A549 (cell line): Measurements from ENCODE around the gene ANXA2. TPM values are rescaled to one million over a fixed set of nuclear protein-coding genes. Genes with fewer than 3 reads are reported as not detected.

ENCODE experiments used
- ATAC-seq, 2 experiments: fragments of 200-7000 bp in 1 of 2; fragments of >200 bp in 1 of 2; cut with Nextera tagmentation in 1 of 2; cut with Tn5 transposase in 1 of 2; 3 replicates each; pipeline versions ENCODE4 v1.8.0 to v1.9.1; 2018 to 2020; ENCODE audit warnings: mild to moderate bottlenecking in 1 of 2, moderate library complexity in 1 of 2
- CTCF ChIA-PET: fragments of 300-600 bp; sonication (Branson Sonifier 250); formaldehyde crosslinking; extraction: SDS; loops from one replicate; lab custom pipeline; 2021; ENCODE audit warnings: antibody characterized with exemption, inconsistent platforms; lab: Yijun Ruan, JAX
- POLR2A ChIA-PET: fragments of 350-600 bp; formaldehyde crosslinking; extraction: SDS; loops from one replicate; lab custom pipeline; 2021; ENCODE audit warnings: antibody characterized with exemption, inconsistent platforms; lab: Yijun Ruan, JAX
- DNase-seq, 2 experiments: peaks; one replicate each; pipeline versions ENCODE4 v3.0.0 to v3.0.0-alpha.2; 2011 to 2016; ENCODE audit warnings: low read depth in 1 of 2, low spot score in 1 of 2
- FAIRE-seq: peaks from 2 replicates; lab custom pipeline; 2011; peaks lifted over from hg19 to GRCh38; lab: Jason Lieb, UNC
- H3K27ac ChIP-seq, 2 experiments: fragments of >200 bp; sonication (Bioruptor Twin); formaldehyde crosslinking; 3 replicates each; pipeline ENCODE4 v1.5.1; 2016 to 2017
- H3K4me1 ChIP-seq: fragments of >200 bp; sonication (Bioruptor Twin); formaldehyde crosslinking; 3 replicates; pipeline ENCODE4 v1.6.1; 2016
- H3K4me2 ChIP-seq: fragments of >200 bp; sonication (Bioruptor Twin); formaldehyde crosslinking; 3 replicates; pipeline ENCODE4 v1.6.1; 2016
- H3K4me3 ChIP-seq: fragments of >200 bp; sonication (Bioruptor Twin); formaldehyde crosslinking; 3 replicates; pipeline ENCODE4 v1.5.1; 2016
- H3K9me3 ChIP-seq: fragments of >200 bp; sonication (Bioruptor Twin); formaldehyde crosslinking; 3 replicates; pipeline ENCODE4 v1.6.1; 2016
- ATOH8 ChIP-seq: fragments of 250-450 bp; sonication (Bioruptor Pico); IDR thresholded peaks from 2 replicates; pipeline ENCODE4 v1.5.0; 2020; ENCODE audit warnings: low read depth, mild to moderate bottlenecking, moderate library complexity
- BCL3 ChIP-seq: fragments of >200 bp; sonication (Bioruptor Twin); formaldehyde crosslinking; IDR thresholded peaks from 3 replicates; pipeline ENCODE4 v1.6.1; 2016
- BHLHE40 ChIP-seq: IDR thresholded peaks from 2 replicates; pipeline ENCODE4 v1.6.1; 2012; ENCODE audit warnings: low read depth, low read length, inconsistent platforms
- CBX2 ChIP-seq: fragments of 200-600 bp; sonication (generic); IDR thresholded peaks from 2 replicates; pipeline ENCODE4 v1.6.1; 2016; ENCODE audit warnings: low read depth, mild to moderate bottlenecking, borderline replicate concordance
- CBX8 ChIP-seq: fragments of 200-600 bp; sonication (generic); IDR thresholded peaks from 2 replicates; pipeline ENCODE4 v1.6.1; 2016
- CEBPB ChIP-seq, 2 experiments: fragments of >200 bp in 1 of 2; sonication (Bioruptor Twin) in 1 of 2; formaldehyde crosslinking in 1 of 2; IDR thresholded peaks; 2 replicates each; pipeline ENCODE4 v1.6.1; 2012 to 2016
- CTCF ChIP-seq: fragments of >200 bp; sonication (Bioruptor Twin); formaldehyde crosslinking; IDR thresholded peaks from 3 replicates; pipeline ENCODE4 v1.5.1; 2016
- EP300 ChIP-seq, 2 experiments: fragments of >200 bp; sonication (Bioruptor Twin); formaldehyde crosslinking; IDR thresholded peaks; 2 replicates in 1 of 2; 3 replicates in 1 of 2; pipeline ENCODE4 v1.6.1; 2016 to 2017
- FOSL2 ChIP-seq, 2 experiments: fragments of 450-650 bp in 1 of 2; fragments of >200 bp in 1 of 2; sonication (Bioruptor Twin) in 1 of 2; formaldehyde crosslinking; IDR thresholded peaks; 2 replicates each; pipeline versions ENCODE4 v1.5.0 to v1.6.1; 2016 to 2020; ENCODE audit warnings: mild to moderate bottlenecking in 1 of 2, moderate library complexity in 1 of 2
- HDAC2 ChIP-seq: fragments of 200-600 bp; sonication (generic); IDR thresholded peaks from 2 replicates; pipeline ENCODE4 v1.6.1; 2016
- HES2 ChIP-seq: fragments of >200 bp; sonication (Bioruptor Twin); formaldehyde crosslinking; IDR thresholded peaks from 2 replicates; pipeline ENCODE4 v1.6.1; 2016
- HMGXB4 ChIP-seq: fragments of 250-450 bp; sonication (Bioruptor Pico); IDR thresholded peaks from 2 replicates; pipeline ENCODE4 v1.5.0; 2021; ENCODE audit warnings: mild to moderate bottlenecking, moderate library complexity, borderline replicate concordance
- HOXA7 ChIP-seq: fragments of 250-450 bp; sonication (Bioruptor Pico); IDR thresholded peaks from 2 replicates; pipeline ENCODE4 v1.5.0; 2020; ENCODE audit warnings: mild to moderate bottlenecking, moderate library complexity
- JUN ChIP-seq, 2 experiments: fragments of >200 bp; sonication (Bioruptor Twin); formaldehyde crosslinking; IDR thresholded peaks; 2 replicates in 1 of 2; 3 replicates in 1 of 2; pipeline ENCODE4 v1.6.1; 2016 to 2017
- JUNB ChIP-seq: fragments of >200 bp; sonication (Bioruptor Twin); formaldehyde crosslinking; IDR thresholded peaks from 2 replicates; pipeline ENCODE4 v1.6.1; 2016
- KDM1A ChIP-seq: fragments of 200-600 bp; sonication (generic); IDR thresholded peaks from 2 replicates; pipeline ENCODE4 v1.6.1; 2016; ENCODE audit warnings: low read depth, mild to moderate bottlenecking
- KDM5A ChIP-seq: fragments of 200-600 bp; sonication (generic); IDR thresholded peaks from 2 replicates; pipeline ENCODE4 v1.6.1; 2016; ENCODE audit warnings: antibody characterized with exemption, mild to moderate bottlenecking
- MAZ ChIP-seq: fragments of 150-350 bp; IDR thresholded peaks from 2 replicates; pipeline ENCODE4 v1.6.1; 2014; ENCODE audit warnings: antibody characterized with exemption, low read depth, low read length, borderline replicate concordance
- MYC ChIP-seq: IDR thresholded peaks from 2 replicates; pipeline ENCODE4 v1.6.1; 2012; ENCODE audit warnings: mild to moderate bottlenecking, inconsistent platforms, low read length, improper control_type of control experiment, borderline replicate concordance
- NFE2L2 ChIP-seq: fragments of 150-350 bp; conservative IDR thresholded peaks from 2 replicates; pipeline ENCODE4 v1.6.1; 2014; ENCODE audit warnings: low read length
- POLR2AphosphoS2 ChIP-seq: conservative IDR thresholded peaks from 2 replicates; pipeline ENCODE4 v1.6.1; 2012; ENCODE audit warnings: low read length, improper control_type of control experiment, inconsistent platforms
- RAD21 ChIP-seq, 2 experiments: fragments of >200 bp in 1 of 2; sonication (Bioruptor Twin) in 1 of 2; formaldehyde crosslinking in 1 of 2; IDR thresholded peaks in 1 of 2; conservative IDR thresholded peaks in 1 of 2; 2 replicates in 1 of 2; 3 replicates in 1 of 2; pipeline ENCODE4 v1.6.1; 2012 to 2018; ENCODE audit warnings: inconsistent platforms in 1 of 2
- RFX5 ChIP-seq: fragments of 450-650 bp; IDR thresholded peaks from 2 replicates; pipeline ENCODE4 v1.7.1; 2014; ENCODE audit warnings: antibody characterized with exemption, mild to moderate bottlenecking, moderate library complexity
- RNF2 ChIP-seq: fragments of 200-600 bp; sonication (generic); IDR thresholded peaks from 2 replicates; pipeline ENCODE4 v1.6.1; 2016; ENCODE audit warnings: low read depth, mild to moderate bottlenecking, antibody characterized with exemption, moderate library complexity, borderline replicate concordance
- SMC3 ChIP-seq: fragments of >200 bp; sonication (Bioruptor Twin); formaldehyde crosslinking; IDR thresholded peaks from 3 replicates; pipeline ENCODE4 v1.6.1; 2018; ENCODE audit warnings: inconsistent platforms
- SREBF2 ChIP-seq: fragments of 450-650 bp; IDR thresholded peaks from 2 replicates; pipeline ENCODE4 v1.6.1; 2014; ENCODE audit warnings: mild to moderate bottlenecking, moderate library complexity
- TFCP2L1 ChIP-seq: fragments of 250-450 bp; sonication (Bioruptor Pico); IDR thresholded peaks from 2 replicates; pipeline ENCODE4 v1.5.0; 2021; ENCODE audit warnings: mild to moderate bottlenecking
- USF2 ChIP-seq: fragments of 450-650 bp; IDR thresholded peaks from 2 replicates; pipeline ENCODE4 v1.6.1; 2014; ENCODE audit warnings: antibody characterized with exemption
- ZFP36 ChIP-seq: fragments of 450-650 bp; IDR thresholded peaks from 2 replicates; pipeline ENCODE4 v1.6.1; 2014; ENCODE audit warnings: borderline replicate concordance; ENCODE audit not compliant: partially characterized antibody
- ZNF302 ChIP-seq: fragments of 250-450 bp; sonication (Bioruptor Pico); IDR thresholded peaks from 2 replicates; pipeline ENCODE4 v1.9.0; 2021; ENCODE audit warnings: inconsistent platforms, mild to moderate bottlenecking, moderate library complexity
- WGBS: methylation state at CpG from one replicate; pipeline ENCODE4 v1.1.6; 2017; ENCODE audit errors: missing lambda C conversion rate; 5-methylcytosine and 5-hydroxymethylcytosine counted together
- polyA plus RNA-seq, 4 experiments: library from polyadenylated mRNA; depleted of rRNA in 3 of 4; stranded (reverse); fragments of >200 nt; fragmentation: RNase III in 1 of 4; extraction: RNeasy Plus Mini Kit Qiagen cat#74134 plus additional on column Dnase treatment in 1 of 4; gene quantifications; 2 replicates in 3 of 4; 3 replicates in 1 of 4; pipeline ENCODE4 v1.2.3, GENCODE V29; 2011 to 2017

Gene ANXA2
- polyA plus RNA-seq, 2 of the 4 experiments (the other 2 are of a cell fraction), result 4,707 to 5,746 TPM

GRCh38 chr15:60374628-60375081, 23.1 kb downstream of the ANXA2 start:
- Histone ChIP-seq H3K9me3 (no peaks in the 10 kb centered on the region), H3K4me2 (peak overlapping the region; percentile 94), H3K4me3 (no peak overlapping the region), H3K4me1 (peaks cover 95% of the 10 kb centered on the region), H3K27ac (peak overlapping the region; percentile 90)
- WGBS, result 1% methylated on average over 7 of the region's 7 CpGs
- ATAC-seq (peak; percentile 72 to 78), DNase-seq (peak; percentile 88 to 100), FAIRE-seq (peak; percentile 98)
- CTCF ChIA-PET, result interaction anchor here (0.7 to 11.8 kb wide), 17 partner anchors 8 to 143 kb away, joined by 3 to 174 read pairs (median 5); partner anchors contain the start of genes ANXA2 and ICE2
- POLR2A ChIA-PET, result interaction anchor here (0.6 to 5.1 kb wide), 17 partner anchors 8 to 685 kb away, joined by 3 to 152 read pairs (median 4); partner anchors contain the start of genes ANXA2 and BNIP2
- peak; percentile 82; the same call in 2 of the 3 replicates for TF ChIP-seq BCL3
- no peak for TF ChIP-seq RNF2
- TF ChIP-seq CEBPB (IDR thresholded peaks at IDR 0.05), result peak; percentile 37 to 77; a peak in 3 of 4 replicates
- TF ChIP-seq SMC3, result peak; percentile 65
- peak; percentile 56 to 72 for TF ChIP-seq RAD21 (conservative IDR thresholded peaks at IDR 0.05 in 1 of 2, IDR thresholded peaks at IDR 0.05 in 1 of 2)
- no peak; the same call in 1 of the 2 replicates for TF ChIP-seq MYC
- TF ChIP-seq KDM5A, result no peak
- no peak for TF ChIP-seq SREBF2
- peak; percentile 34; the same call in 1 of the 2 replicates for TF ChIP-seq ATOH8
- 0 out of 2 replicates have a peak, but pooled peaks have one; percentile 39 for TF ChIP-seq TFCP2L1 (CRISPR knock-in tag)
- no peak for TF ChIP-seq HMGXB4
- TF ChIP-seq CBX2, result no peak
- TF ChIP-seq BHLHE40, result no peak
- TF ChIP-seq ZFP36, result no peak
- TF ChIP-seq POLR2AphosphoS2, result peak; percentile 91
- peak; percentile 98 for TF ChIP-seq JUN (IDR thresholded peaks at IDR 0.05)
- no peak for TF ChIP-seq KDM1A
- no peak for TF ChIP-seq USF2
- TF ChIP-seq HES2, result no peak
- peak; percentile 74 for TF ChIP-seq NFE2L2
- peak; percentile 38; the same call in 1 of the 2 replicates for TF ChIP-seq HOXA7 (CRISPR knock-in tag)
- peak; percentile 37; the same call in 2 of the 3 replicates for TF ChIP-seq CTCF
- peak; percentile 93 to 97 for TF ChIP-seq EP300 (IDR thresholded peaks at IDR 0.05)
- TF ChIP-seq JUNB, result peak; percentile 98
- no peak for TF ChIP-seq MAZ
- no peak for TF ChIP-seq CBX8
- peak; percentile 97 for TF ChIP-seq FOSL2 (IDR thresholded peaks at IDR 0.05)
- TF ChIP-seq FOSL2 (CRISPR knock-in tag; IDR thresholded peaks at IDR 0.05), result peak; percentile 98
- TF ChIP-seq ZNF302 (CRISPR knock-in tag), result no peak
- peak; percentile 60; the same call in 1 of the 2 replicates for TF ChIP-seq RFX5
- TF ChIP-seq HDAC2, result no peak
